Measurements from ENCODE around the gene ABCB11. TPM values are rescaled to one million over a fixed set of nuclear protein-coding genes. Genes with fewer than 3 reads are reported as not detected.

ABCB11 gene
- total and polyA plus RNA-seq, 2 donors (not counting 3 experiments of a cell fraction or from before 2014, with no cell fraction given), result 0.22 to 0.44 TPM

- Histone ChIP-seq H2AFZ (ENCODE audit: low read depth, low read length) (no peak overlapping the region), H3K9me3 (replicated peaks; ENCODE audit: control insufficient read depth, insufficient read depth, low read length) (no peaks in the 10 kb centered on the region), H3K4me2 (ENCODE audit: insufficient read depth, low read length) (no peak overlapping the region), H4K20me1 (replicated peaks; ENCODE audit: control insufficient read depth, extremely low read depth, insufficient read depth, low read length) (no peaks in the 10 kb centered on the region), H3K27me3 (ENCODE audit: control insufficient read depth in 2 of 2, insufficient read depth in 2 of 2, low read length in 2 of 2) (no peaks in the 10 kb centered on the region), H3K36me3 (ENCODE audit: control insufficient read depth in 2 of 2, extremely low read depth in 1 of 2, insufficient read depth in 2 of 2, low read length in 2 of 2) (no peaks in the 10 kb centered on the region), H3K9ac (replicated peaks; ENCODE audit: extremely low read depth, insufficient read depth, low read length) (no peak overlapping the region), H3K79me2 (ENCODE audit: control insufficient read depth, insufficient read depth, low read length) (no peaks in the 10 kb centered on the region), H3K9me1 (replicated peaks; ENCODE audit: control insufficient read depth, extremely low read depth, insufficient read depth, low read length) (no peaks in the 10 kb centered on the region), H3K4me1 (ENCODE audit: control insufficient read depth, extremely low read depth, insufficient read depth, low read length) (peaks cover 5% of the 10 kb centered on the region), H3K4me3 (replicated peaks in 1 of 3; ENCODE audit: insufficient read depth in 1 of 3, low read depth in 1 of 3, low read length in 3 of 3) (no peak overlapping the region), H3K27ac (ENCODE audit: insufficient read depth, low read depth, low read length) (no peak overlapping the region)
- DNase-seq (ENCODE audit: low read depth, low spot score), result no peak
- ChIA-PET CTCF (no interaction called here), POLR2A (no interaction called here)
- dilution Hi-C loops (cut with MboI; ENCODE audit: extremely low pct_ligation_motif_present, low sequenced_read_pairs), result no loop called here
- intact Hi-C loops (cut with micrococcal nuclease), result no loop called here
- no peak for FAIRE-seq
- peak; percentile 8 for TF ChIP-seq FOS (IDR thresholded peaks at IDR 0.05; ENCODE audit: borderline replicate concordance, insufficient read depth, low read length)
- no peak for TF ChIP-seq POLR2AphosphoS5 (IDR thresholded peaks at IDR 0.05; ENCODE audit: insufficient read depth, low read depth, low read length)
- no peak for TF ChIP-seq GATA2 (IDR thresholded peaks at IDR 0.05; ENCODE audit: insufficient read depth, insufficient read length, low read depth, low read length)
- TF ChIP-seq EZH2 (IDR thresholded peaks at IDR 0.05; ENCODE audit: borderline replicate concordance, low read depth, low read length, severe bottlenecking), result no peak
- no peak for TF ChIP-seq POLR2A (IDR thresholded peaks at IDR 0.05; ENCODE audit: low read depth, low read length)
- no peak for TF ChIP-seq JUN (IDR thresholded peaks at IDR 0.05; ENCODE audit: borderline replicate concordance, insufficient read depth, insufficient read length, low read depth)
- BruUV-seq (replicated peaks), result no TSS peak
Measured at GRCh38 chr2:169073211-169073962, 42.3 kb upstream of the ABCB11 start.

- Histone ChIP-seq H3K27ac (ENCODE audit: insufficient read depth, low read depth, low read length) (no peak overlapping the region), H3K9ac (replicated peaks; ENCODE audit: extremely low read depth, insufficient read depth, low read length) (no peak overlapping the region), H3K27me3 (ENCODE audit: control insufficient read depth in 2 of 2, insufficient read depth in 2 of 2, low read length in 2 of 2) (no peaks in the 10 kb centered on the region), H3K9me3 (replicated peaks; ENCODE audit: control insufficient read depth, insufficient read depth, low read length) (no peaks in the 10 kb centered on the region), H2AFZ (ENCODE audit: low read depth, low read length) (peak overlapping the region; percentile 54), H4K20me1 (replicated peaks; ENCODE audit: control insufficient read depth, extremely low read depth, insufficient read depth, low read length) (no peaks in the 10 kb centered on the region), H3K9me1 (replicated peaks; ENCODE audit: control insufficient read depth, extremely low read depth, insufficient read depth, low read length) (no peaks in the 10 kb centered on the region), H3K36me3 (ENCODE audit: control insufficient read depth in 2 of 2, extremely low read depth in 1 of 2, insufficient read depth in 2 of 2, low read length in 2 of 2) (no peaks in the 10 kb centered on the region), H3K4me3 (replicated peaks in 1 of 3; ENCODE audit: insufficient read depth in 1 of 3, low read depth in 1 of 3, low read length in 3 of 3) (no peak overlapping the region), H3K4me2 (ENCODE audit: insufficient read depth, low read length) (no peak overlapping the region), H3K79me2 (ENCODE audit: control insufficient read depth, insufficient read depth, low read length) (no peaks in the 10 kb centered on the region), H3K4me1 (ENCODE audit: control insufficient read depth, extremely low read depth, insufficient read depth, low read length) (peaks cover 5% of the 10 kb centered on the region)
- ChIA-PET CTCF (no interaction called here), POLR2A (no interaction called here)
- dilution Hi-C loops (cut with MboI; ENCODE audit: extremely low pct_ligation_motif_present, low sequenced_read_pairs) (no loop called here), intact Hi-C loops (cut with micrococcal nuclease) (no loop called here)
- FAIRE-seq, result no peak
- BruUV-seq (replicated peaks), result no TSS peak
- DNase-seq (ENCODE audit: low read depth, low spot score), result peak; percentile 26
- TF ChIP-seq FOS (IDR thresholded peaks at IDR 0.05; ENCODE audit: borderline replicate concordance, insufficient read depth, low read length) (no peak), POLR2AphosphoS5 (IDR thresholded peaks at IDR 0.05; ENCODE audit: insufficient read depth, low read depth, low read length) (no peak), POLR2A (IDR thresholded peaks at IDR 0.05; ENCODE audit: low read depth, low read length) (no peak), JUN (IDR thresholded peaks at IDR 0.05; ENCODE audit: borderline replicate concordance, insufficient read depth, insufficient read length, low read depth) (no peak), MYC (IDR thresholded peaks at IDR 0.05; ENCODE audit: low read depth, low read length) (no peak), EZH2 (IDR thresholded peaks at IDR 0.05; ENCODE audit: borderline replicate concordance, low read depth, low read length, severe bottlenecking) (no peak), GATA2 (IDR thresholded peaks at IDR 0.05; ENCODE audit: insufficient read depth, insufficient read length, low read depth, low read length) (no peak), CTCF (IDR thresholded peaks at IDR 0.05; ENCODE audit: extremely low read depth in 1 of 2, insufficient read depth in 1 of 2, low read depth in 1 of 2, low read length in 2 of 2) (no peak), MAX (IDR thresholded peaks at IDR 0.05; ENCODE audit: insufficient read depth, insufficient read length) (no peak)
Measured at GRCh38 chr2:169072163-169072925, 41.2 kb upstream of the ABCB11 start.

Data from endothelial cell of umbilical vein (primary cell).